LNCAP (cell line): ENCODE measurements around the gene UST.

Experiments used
- CTCF ChIP-seq: fragments of 450-650 bp; IDR thresholded peaks from 2 replicates; pipeline ENCODE4 v1.5.1; 2017; ENCODE audit warnings: mild to moderate bottlenecking

UST gene

GRCh38 chr6:148771896-148772554 lies 25.2 kb downstream of the UST start:
- no peak for TF ChIP-seq CTCF

GRCh38 chr6:148775161-148775560 lies 28.3 kb downstream of the UST start:
- TF ChIP-seq CTCF = no peak

- TF ChIP-seq CTCF = no peak
Measured at GRCh38 chr6:148776321-148777308, 29.8 kb downstream of the UST start.

GRCh38 chr6:148779142-148779562 lies 32.3 kb downstream of the UST start:
- no peak for TF ChIP-seq CTCF

- TF ChIP-seq CTCF = no peak
Measured at GRCh38 chr6:148780918-148781436, 34.1 kb downstream of the UST start.

GRCh38 chr6:148789948-148790347 lies 43.1 kb downstream of the UST start:
- TF ChIP-seq CTCF = no peak

- TF ChIP-seq CTCF = no peak
Measured at GRCh38 chr6:148790404-148790803, 43.6 kb downstream of the UST start.
